RWPE2 (cell line): ENCODE results near the gene CDK16.
A peak's percentile ranks its signal among the peaks of the same experiment; 100 is the strongest.

ENCODE experiments used
- ATAC-seq: fragments of 200-7000 bp; cut with Tn5 transposase; 3 replicates; pipeline ENCODE4 v1.9.1; 2021; ENCODE audit warnings: low read depth
- DNase-seq: peaks from one replicate; pipeline ENCODE4 v3.0.0-alpha.2; 2020; ENCODE audit warnings: low spot score
- H3K27ac ChIP-seq: fragments of 450-650 bp; 2 replicates; pipeline ENCODE4 v1.5.1; 2017; ENCODE audit warnings: mild to moderate bottlenecking; ENCODE audit not compliant: poor library complexity, severe bottlenecking
- H3K27me3 ChIP-seq: fragments of 250-450 bp; sonication (Bioruptor Pico); 2 replicates; pipeline ENCODE4 v1.5.1; 2021; ENCODE audit warnings: mild to moderate bottlenecking, moderate library complexity; ENCODE audit not compliant: insufficient read depth, poor library complexity, severe bottlenecking
- H3K36me3 ChIP-seq: fragments of 250-450 bp; sonication (Bioruptor Pico); 2 replicates; pipeline ENCODE4 v1.5.1; 2020; ENCODE audit warnings: low read depth, mild to moderate bottlenecking, moderate library complexity
- H3K4me1 ChIP-seq: fragments of 250-450 bp; sonication (Bioruptor Pico); 2 replicates; pipeline ENCODE4 v1.5.1; 2021; ENCODE audit warnings: mild to moderate bottlenecking, moderate library complexity; ENCODE audit not compliant: insufficient read depth, poor library complexity, severe bottlenecking
- H3K4me3 ChIP-seq: fragments of 250-450 bp; sonication (Bioruptor Pico); 2 replicates; pipeline ENCODE4 v1.5.1; 2021; ENCODE audit warnings: mild to moderate bottlenecking, moderate library complexity; ENCODE audit not compliant: severe bottlenecking
- H3K9me3 ChIP-seq: fragments of 250-450 bp; sonication (Bioruptor Pico); 2 replicates; pipeline ENCODE4 v1.5.1; 2021; ENCODE audit warnings: mild to moderate bottlenecking, moderate library complexity; ENCODE audit not compliant: severe bottlenecking
- TF ChIP-seq, protein P1 (sequence below): fragments of 450-650 bp; IDR thresholded peaks from one replicate; pipeline ENCODE4 v1.5.1; 2017; ENCODE audit warnings: mild to moderate bottlenecking, moderate library complexity; ENCODE audit not compliant: poor library complexity, severe bottlenecking

Gene CDK16

GRCh38 chrX:47216393-47216925 lies 2.0 kb upstream of the CDK16 start:
- no peak for DNase-seq
- Histone ChIP-seq H3K27me3 (no peaks in the 10 kb centered on the region), H3K36me3 (peaks cover 29% of the 10 kb centered on the region), H3K27ac (peak overlapping the region; percentile 87), H3K4me1 (peaks cover 11% of the 10 kb centered on the region), H3K4me3 (no peak overlapping the region), H3K9me3 (no peaks in the 10 kb centered on the region)
- TF ChIP-seq, protein P1, sequence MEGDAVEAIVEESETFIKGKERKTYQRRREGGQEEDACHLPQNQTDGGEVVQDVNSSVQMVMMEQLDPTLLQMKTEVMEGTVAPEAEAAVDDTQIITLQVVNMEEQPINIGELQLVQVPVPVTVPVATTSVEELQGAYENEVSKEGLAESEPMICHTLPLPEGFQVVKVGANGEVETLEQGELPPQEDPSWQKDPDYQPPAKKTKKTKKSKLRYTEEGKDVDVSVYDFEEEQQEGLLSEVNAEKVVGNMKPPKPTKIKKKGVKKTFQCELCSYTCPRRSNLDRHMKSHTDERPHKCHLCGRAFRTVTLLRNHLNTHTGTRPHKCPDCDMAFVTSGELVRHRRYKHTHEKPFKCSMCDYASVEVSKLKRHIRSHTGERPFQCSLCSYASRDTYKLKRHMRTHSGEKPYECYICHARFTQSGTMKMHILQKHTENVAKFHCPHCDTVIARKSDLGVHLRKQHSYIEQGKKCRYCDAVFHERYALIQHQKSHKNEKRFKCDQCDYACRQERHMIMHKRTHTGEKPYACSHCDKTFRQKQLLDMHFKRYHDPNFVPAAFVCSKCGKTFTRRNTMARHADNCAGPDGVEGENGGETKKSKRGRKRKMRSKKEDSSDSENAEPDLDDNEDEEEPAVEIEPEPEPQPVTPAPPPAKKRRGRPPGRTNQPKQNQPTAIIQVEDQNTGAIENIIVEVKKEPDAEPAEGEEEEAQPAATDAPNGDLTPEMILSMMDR = no peak
- no peak for ATAC-seq

DNA sequence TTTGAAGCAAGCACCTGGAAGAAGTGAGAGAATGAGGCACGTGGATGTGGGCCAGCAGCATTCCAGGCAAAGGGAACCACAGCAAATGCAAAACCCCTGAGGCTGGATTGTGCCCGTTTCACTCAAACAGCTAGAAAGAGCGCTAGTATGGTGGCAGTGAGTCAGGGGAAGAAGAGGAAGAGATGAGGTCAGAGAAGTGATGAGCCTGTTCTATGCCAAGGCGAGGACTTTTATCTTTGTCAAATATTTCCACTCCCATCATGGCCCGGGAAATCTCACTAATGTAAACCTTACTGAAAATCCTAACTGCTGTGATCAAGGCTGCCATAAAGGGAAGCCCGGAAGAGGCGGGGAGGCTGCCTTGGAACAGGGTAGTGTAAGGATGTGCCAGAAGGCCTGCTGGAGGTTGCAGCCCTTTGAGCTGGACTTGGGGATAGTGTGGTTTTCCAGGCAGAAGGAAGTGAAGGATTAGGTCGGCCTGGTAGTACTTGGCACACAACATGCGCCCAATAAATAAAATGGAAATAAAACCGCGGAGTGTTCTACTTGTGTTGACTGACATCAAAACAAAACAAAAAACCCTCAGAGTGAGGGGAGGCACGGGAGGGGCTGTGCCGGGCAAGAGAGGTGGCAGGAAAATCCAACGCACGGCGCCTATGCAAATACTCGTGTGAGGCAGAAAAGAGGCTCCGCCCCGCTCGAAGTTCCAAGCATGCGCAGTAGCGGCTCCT lies 1.2 kb upstream of the CDK16 start:
- TF ChIP-seq, protein P1 = no peak
- Histone ChIP-seq H3K4me1 (peaks cover 11% of the 10 kb centered on the region), H3K27ac (peak overlapping the region; percentile 87), H3K36me3 (peaks cover 26% of the 10 kb centered on the region), H3K4me3 (no peak overlapping the region), H3K9me3 (no peaks in the 10 kb centered on the region), H3K27me3 (no peaks in the 10 kb centered on the region)
- no peak for DNase-seq
- ATAC-seq = peak; percentile 37

- DNase-seq = peak; percentile 94
- Histone ChIP-seq H3K27ac (peak overlapping the region; percentile 87), H3K4me1 (peaks cover 11% of the 10 kb centered on the region), H3K36me3 (peaks cover 24% of the 10 kb centered on the region), H3K4me3 (peak overlapping the region; percentile 91), H3K27me3 (no peaks in the 10 kb centered on the region), H3K9me3 (no peaks in the 10 kb centered on the region)
- TF ChIP-seq, protein P1 = no peak
- peak; percentile 83 for ATAC-seq
Observed at GRCh38 chrX:47217852-47218279, 615 bp upstream of the CDK16 start.

GRCh38 chrX:47218920-47219815 lies 687 bp downstream of the CDK16 start:
- H3K4me3 ChIP-seq = peak overlapping the region; percentile 91
- no peaks in the 10 kb centered on the region for H3K9me3 ChIP-seq
- ATAC-seq (no peak), DNase-seq (no peak)
- H3K27me3 ChIP-seq = no peaks in the 10 kb centered on the region
- H3K36me3 ChIP-seq = peaks cover 26% of the 10 kb centered on the region
- peaks cover 11% of the 10 kb centered on the region for H3K4me1 ChIP-seq
- TF ChIP-seq, protein P1 = no peak
- peak overlapping the region; percentile 87 for H3K27ac ChIP-seq
